Measurements from ENCODE around the gene COL17A1.

Gene COL17A1

GRCh38 chr10:104092749-104093148, 7.1 kb upstream of the COL17A1 start:
- FAIRE-seq, result no peak

- no peak for FAIRE-seq
These were observed 4.9 kb upstream of the COL17A1 start for GRCh38 chr10:104090611-104091010.

GRCh38 chr10:104089621-104090020, 3.9 kb upstream of the COL17A1 start:
- FAIRE-seq, result no peak

- FAIRE-seq, result no peak
These were observed 2.6 kb upstream of the COL17A1 start for GRCh38 chr10:104088239-104088638.

GRCh38 chr10:104084482-104085142, 1.1 kb downstream of the COL17A1 start:
- no peak for FAIRE-seq

- no peak for FAIRE-seq
These were observed 3.7 kb downstream of the COL17A1 start for GRCh38 chr10:104081998-104082397.

- FAIRE-seq, result peak; percentile 28
These were observed 4.9 kb downstream of the COL17A1 start for GRCh38 chr10:104080762-104081161.

GRCh38 chr10:104077663-104078151, 8.0 kb downstream of the COL17A1 start:
- FAIRE-seq, result no peak

- no peak for FAIRE-seq
These were observed 8.4 kb downstream of the COL17A1 start for GRCh38 chr10:104077247-104077646.

GRCh38 chr10:104076743-104077160, 8.9 kb downstream of the COL17A1 start:
- no peak for FAIRE-seq

GRCh38 chr10:104074505-104074904, 11.2 kb downstream of the COL17A1 start:
- FAIRE-seq, result no peak

GRCh38 chr10:104072786-104073185, 12.9 kb downstream of the COL17A1 start:
- no peak for FAIRE-seq

- no peak for FAIRE-seq
These were observed 16.1 kb downstream of the COL17A1 start for GRCh38 chr10:104069613-104070012.

- no peak for FAIRE-seq
These were observed 18.2 kb downstream of the COL17A1 start for GRCh38 chr10:104067525-104067924.

- no peak for FAIRE-seq
These were observed 18.7 kb downstream of the COL17A1 start for GRCh38 chr10:104066945-104067344.

GRCh38 chr10:104065748-104066147, 19.9 kb downstream of the COL17A1 start:
- no peak for FAIRE-seq

GRCh38 chr10:104061196-104061595, 24.5 kb downstream of the COL17A1 start:
- no peak for FAIRE-seq

GRCh38 chr10:104059364-104059763, 26.3 kb downstream of the COL17A1 start:
- no peak for FAIRE-seq

GRCh38 chr10:104057717-104058116, 28.0 kb downstream of the COL17A1 start:
- no peak for FAIRE-seq

GRCh38 chr10:104056619-104057273, 28.9 kb downstream of the COL17A1 start:
- no peak for FAIRE-seq

GRCh38 chr10:104054430-104054829, 31.2 kb downstream of the COL17A1 start:
- no peak for FAIRE-seq

GRCh38 chr10:104053201-104053600, 32.5 kb downstream of the COL17A1 start:
- no peak for FAIRE-seq

GRCh38 chr10:104052431-104052830, 33.2 kb downstream of the COL17A1 start:
- no peak for FAIRE-seq

GRCh38 chr10:104049504-104050250, 36.0 kb downstream of the COL17A1 start:
- no peak for FAIRE-seq

Measured in colon (tissue), 2 donors.